HG03159 (cell line): Measurements from ENCODE around the gene ERI2.

Experiments
- ATAC-seq: cut with Tn5 transposase; IDR thresholded peaks from one replicate; pipeline ENCODE4 v1.9.1; 2021; ENCODE audit warnings: mild to moderate bottlenecking, moderate library complexity; ENCODE audit not compliant: unreplicated experiment

The ERI2 gene, protein sequence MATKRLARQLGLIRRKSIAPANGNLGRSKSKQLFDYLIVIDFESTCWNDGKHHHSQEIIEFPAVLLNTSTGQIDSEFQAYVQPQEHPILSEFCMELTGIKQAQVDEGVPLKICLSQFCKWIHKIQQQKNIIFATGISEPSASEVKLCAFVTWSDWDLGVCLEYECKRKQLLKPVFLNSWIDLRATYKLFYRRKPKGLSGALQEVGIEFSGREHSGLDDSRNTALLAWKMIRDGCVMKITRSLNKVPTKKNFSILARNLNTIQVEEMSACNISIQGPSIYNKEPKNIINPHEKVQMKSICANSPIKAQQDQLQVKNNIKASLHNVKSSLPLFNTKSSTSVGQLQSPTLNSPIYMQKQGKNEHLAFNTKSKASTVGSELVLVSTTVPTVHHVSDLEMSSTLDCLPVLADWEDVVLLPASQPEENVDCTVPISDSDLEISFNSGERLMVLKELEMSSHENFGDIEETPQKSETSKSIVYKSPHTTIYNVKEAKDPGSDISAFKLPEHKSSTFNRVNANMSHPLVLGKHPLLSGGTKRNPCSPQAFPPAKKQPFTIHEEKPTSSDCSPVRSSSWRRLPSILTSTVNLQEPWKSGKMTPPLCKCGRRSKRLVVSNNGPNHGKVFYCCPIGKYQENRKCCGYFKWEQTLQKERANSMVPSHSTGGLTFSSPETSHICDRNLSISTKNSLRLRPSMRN

DNA sequence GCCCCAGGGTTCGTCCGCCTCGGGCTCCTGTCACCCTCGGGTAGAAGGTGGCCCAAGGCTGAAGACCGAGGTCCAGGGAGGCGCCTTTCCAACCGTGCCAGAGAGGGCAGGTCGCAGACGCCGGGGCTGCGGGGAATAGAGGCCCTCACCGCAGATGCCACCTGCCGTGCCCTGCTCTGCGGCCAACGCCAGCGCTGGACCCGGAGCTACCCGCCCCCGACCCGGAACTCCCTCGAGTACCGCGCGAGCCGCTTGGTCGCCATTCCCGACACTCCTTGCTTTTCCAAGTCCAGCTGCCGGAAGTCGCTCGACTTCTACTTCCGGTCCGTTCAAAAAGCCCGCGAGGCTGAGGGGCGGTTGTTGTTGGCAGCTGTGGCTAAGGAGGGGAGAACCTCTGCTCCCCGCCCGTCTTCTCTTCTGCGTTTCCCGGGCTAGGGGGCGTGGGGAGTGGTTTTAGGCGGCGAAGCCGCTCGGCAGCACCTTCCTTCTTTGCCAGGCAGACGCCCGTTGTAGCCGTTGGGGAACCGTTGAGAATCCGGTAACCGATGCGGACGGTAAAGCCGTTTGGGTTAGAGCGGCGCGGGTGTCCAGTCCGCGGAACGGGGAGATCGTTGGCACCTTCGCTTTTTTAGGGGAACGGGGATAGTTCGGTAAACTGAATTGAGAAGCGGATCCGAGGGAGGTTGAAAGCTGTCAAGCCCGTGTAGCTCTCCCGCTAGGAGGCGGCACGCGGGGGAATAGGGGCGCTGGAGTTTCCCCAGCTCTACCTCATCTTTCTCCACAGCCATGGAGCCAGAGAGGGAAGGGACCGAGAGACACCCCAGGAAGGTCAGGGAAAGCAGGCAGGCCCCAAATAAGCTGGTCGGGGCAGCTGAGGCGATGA, at the start of gene ERI2, which contains the start of gene REXO5:
TSS of gene ERI2 (minus strand) at position 305 of the 883 bp plus-strand sequence. CDS start at position 263, 42 bp downstream.
TSS of gene REXO5 (plus strand) at position 360 of the 883 bp plus-strand sequence. CDS start at position 787, 427 bp downstream.
- peak; percentile 73 for ATAC-seq

DNA sequence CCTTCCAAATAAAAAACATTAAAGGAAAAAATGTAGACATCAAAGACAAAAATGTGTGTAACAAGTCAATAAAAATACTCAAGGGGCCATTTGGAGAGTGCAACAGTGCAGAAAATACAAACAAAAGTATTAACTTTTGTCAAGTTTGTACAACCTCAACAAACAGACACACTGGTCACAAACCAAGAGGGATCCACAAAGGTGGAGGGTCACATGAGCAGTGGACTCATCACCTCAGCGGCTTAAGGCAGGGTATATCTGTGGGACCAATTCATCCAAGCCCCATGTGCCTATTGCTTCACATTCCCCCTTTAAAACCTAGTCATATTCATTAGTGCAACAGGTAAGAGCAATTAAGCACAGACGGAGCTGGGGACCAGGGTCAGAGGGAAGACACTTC, 48.7 kb upstream of the ERI2 start:
- ATAC-seq = no peak

DNA sequence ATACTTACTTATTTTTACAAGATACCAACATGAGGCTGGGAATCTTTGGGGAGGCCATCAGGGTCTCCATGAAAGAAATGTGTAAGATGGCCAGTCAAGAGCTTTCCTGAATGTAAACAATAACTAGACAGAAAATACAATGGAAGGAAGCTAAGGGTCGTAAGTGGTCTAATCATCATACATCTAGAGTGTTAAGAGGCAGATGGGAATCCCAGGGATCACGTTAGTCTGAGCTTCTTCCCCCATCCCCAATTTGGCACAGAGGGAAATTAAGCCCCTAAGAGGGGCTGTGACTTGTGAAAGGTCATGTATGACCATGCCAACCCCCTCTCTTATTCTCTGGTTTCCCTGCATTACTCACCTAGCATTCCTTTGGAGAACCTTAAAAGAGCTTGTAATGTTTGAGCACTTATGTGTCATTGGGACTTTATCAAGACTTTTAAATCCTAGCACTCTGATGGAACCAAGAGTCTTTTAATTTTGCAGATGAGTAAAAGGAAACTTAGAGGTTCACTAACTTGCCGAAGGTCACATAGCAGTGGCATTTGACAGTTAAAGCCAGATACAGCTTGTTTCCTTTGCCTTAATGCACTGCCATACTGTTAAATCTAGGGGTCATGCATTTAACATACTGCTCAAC, 47.8 kb upstream of the ERI2 start:
- ATAC-seq = no peak

DNA sequence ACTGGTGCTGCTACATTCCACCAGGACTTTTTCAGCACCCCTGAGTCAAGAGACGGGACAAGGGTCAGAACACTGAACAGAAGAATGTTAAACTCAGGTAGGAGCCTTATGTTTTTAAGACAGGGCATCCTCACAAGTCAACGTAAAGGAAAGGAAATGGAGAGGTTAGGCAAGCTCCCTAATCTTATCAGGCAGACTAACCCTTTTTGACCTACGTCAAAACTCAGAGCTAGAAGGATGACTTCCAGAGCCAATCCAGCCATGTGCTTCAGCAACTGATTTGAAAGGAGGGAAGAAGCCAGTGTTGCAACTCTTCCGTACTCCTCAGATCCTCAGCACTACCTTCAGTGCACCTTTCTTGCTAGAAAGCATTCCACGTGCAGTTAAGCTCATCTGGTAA, 46.9 kb upstream of the ERI2 start:
- no peak for ATAC-seq

DNA sequence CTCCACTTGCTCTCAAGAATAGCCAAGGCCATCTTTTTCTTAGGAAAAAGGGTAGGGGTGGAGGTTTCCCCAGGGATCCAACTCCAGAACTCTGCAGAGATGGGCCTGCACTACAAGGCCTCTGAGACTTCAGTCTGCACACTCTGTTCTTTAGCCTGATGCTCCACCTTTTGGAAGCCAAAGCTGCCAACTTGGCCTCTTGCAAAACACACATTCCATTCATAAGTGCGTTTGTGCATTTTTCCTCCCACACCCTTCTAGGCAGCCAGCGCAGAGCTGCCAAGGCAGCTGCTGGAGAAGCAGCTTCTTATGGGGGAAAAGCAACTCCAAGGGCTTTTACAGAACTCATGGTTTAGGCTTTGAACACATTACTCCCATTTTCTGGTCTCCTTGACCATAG, 45.3 kb upstream of the ERI2 start:
- ATAC-seq = no peak

DNA sequence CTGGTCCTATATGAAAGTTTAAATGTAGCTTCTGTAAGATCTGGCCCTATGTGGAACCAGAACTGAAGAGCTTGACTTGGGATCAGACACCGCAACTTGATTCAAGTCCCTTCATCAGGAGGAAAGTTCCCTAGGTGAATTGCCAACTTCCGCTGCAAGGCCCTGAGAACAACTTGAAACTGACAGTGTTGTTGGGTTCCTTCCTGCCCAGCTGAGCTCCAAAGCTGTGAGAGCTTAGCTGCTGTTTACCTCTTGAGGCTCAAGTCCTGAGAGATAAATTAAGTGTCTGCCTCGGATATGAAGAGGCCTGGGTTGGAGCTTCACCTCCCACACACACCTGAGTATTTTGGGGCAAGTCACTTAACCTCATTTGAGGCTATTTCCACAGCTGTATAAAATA, 44.7 kb upstream of the ERI2 start:
- ATAC-seq = no peak

DNA sequence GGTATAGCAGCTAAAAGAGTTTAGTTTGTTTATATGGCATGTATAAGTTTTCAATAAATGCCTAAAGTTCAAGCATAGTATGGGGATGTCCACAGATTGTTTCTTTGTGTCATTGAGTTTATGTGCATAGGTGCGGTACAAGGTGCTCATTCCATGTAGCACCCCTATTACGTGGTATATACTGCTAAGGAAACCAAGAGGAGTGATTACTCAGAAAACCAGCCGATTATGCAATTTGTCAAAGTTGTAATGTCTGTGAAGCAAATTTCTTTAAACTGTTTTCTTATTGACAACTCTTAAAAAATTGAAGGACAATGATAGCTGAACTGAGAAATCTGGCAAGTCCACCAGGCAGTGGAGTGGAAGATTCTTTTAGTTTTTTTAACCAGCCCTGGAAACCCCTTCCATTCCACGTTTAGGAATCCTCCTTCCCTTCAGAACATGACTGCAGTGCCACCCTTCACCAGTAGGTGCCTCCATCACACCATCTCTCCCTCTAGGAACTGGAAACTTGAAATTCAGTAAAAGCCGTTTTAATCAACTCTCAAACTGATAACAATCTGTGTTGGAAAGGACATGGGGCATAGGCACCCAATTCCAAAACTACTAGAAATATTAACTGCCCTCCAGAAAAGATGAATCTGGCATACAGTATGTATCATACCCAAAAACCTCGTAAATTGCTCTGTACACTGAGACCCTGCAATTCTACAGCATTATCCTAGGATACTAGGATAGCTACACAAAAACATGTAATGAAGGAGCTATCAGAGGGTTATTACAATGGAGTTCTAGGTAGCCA, 43.5 kb upstream of the ERI2 start:
- no peak for ATAC-seq

DNA sequence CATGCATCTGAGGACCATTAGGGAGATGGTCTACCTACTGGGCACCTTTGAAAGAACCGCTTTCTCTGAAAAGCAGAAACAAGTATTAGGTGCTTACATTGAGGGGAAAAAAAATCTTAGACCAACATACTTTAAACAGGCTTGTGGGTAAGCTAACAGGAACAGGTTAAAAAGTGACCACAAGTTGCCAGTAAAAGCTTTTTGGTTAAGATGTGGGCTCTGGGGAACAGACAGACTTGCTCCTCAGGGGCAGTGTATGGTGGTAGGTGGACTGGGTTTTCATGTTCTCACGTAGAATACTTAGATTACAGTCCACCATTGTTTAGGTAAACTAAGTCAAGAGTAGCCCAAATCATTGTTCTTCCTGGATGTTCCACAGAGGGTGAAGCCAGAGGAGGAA, 41.3 kb upstream of the ERI2 start:
- ATAC-seq = no peak

DNA sequence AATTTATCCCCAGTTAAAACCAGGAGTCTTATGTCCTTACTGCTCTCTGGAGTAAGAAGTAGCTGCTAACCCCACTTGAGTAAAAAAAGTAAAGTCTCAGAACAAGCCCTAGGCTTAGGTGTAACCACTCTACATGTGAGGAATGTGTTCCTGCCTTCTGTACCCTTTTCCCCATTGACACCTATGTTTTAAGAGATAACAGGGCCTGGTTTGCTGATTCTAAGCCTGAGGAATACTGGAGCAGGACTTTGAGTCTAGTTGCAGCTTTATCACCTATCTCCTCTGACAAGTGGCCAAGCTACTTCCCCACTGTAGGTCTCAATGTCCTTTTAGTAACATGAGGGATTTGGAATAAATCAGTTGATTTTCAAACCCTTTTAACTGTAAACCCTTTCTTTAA, 40.3 kb upstream of the ERI2 start:
- no peak for ATAC-seq

DNA sequence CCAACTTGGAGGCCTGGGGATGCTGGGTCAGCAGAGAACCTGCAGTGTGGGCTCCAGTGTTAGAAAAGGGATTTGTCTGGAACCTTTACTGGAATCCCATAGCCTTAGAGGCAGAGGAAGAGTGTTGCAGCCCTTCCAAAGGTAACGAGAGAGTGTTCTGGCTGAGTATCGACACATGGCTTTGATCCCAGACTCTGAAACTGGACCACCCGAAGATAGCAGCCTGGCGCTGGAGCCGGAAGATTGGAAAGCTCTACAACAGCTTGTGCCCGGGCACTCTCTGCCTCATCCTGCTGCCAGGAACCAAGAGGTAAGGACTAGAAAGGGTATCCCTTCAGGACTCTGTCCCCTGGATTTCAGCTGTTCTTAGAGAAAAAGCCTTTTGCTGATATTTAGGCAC, 39.8 kb upstream of the ERI2 start:
- no peak for ATAC-seq

DNA sequence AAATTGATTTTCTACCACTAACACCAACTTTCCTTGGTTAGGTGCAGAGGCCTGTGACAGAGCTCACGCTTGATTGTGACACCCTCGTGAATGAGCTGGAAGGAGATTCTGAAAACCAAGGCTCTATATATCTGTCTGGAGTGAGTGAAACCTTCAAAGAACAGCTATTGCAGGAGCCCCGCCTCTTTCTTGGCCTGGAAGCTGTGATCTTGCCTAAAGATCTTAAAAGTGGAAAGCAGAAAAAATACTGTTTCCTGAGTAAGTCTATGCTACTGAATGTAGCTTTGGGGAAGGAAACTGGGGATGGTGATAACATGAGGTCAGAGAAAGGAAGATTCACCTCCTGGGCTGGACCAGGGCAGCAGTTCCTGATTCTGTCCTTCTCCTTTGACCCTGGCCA, 38.3 kb upstream of the ERI2 start:
- no peak for ATAC-seq

DNA sequence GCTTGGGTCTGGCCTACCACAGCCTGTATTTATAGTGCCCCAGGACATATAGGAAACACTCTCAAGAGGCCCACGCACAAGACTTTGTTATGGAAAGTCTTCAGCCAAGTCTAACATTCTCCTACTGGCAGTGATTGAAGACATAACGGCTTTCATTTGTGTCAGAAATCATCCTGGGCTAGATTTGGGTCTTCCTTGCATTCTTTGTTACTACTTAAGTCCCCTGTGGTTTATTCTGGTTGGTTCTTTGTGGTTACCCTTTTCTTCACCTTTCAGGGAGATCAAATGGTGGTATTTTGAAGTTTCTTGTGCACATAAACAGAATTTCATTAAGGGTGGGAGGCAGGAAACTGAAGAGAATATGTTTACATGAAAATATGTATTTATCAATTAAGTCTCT, 37.8 kb upstream of the ERI2 start:
- no peak for ATAC-seq

DNA sequence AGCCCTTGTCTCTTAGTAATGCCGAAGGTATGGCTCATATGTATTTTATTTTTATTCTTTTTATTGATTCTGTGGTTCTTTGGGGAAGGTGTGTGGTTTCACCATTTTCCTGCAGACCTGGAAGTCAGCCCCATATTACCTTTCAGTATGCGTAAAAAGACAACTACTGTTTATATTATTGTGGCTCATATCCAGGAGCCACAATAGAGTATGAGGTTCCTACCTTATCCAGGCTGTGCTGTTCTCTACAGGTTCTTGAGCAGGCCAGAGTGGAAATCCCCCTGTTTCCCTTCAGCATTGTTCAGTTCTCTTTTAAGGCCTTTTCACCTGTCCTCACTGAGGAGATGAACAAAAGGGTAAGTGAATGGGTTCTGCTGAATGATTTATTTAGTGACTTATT, 33.2 kb upstream of the ERI2 start:
- ATAC-seq = no peak

DNA sequence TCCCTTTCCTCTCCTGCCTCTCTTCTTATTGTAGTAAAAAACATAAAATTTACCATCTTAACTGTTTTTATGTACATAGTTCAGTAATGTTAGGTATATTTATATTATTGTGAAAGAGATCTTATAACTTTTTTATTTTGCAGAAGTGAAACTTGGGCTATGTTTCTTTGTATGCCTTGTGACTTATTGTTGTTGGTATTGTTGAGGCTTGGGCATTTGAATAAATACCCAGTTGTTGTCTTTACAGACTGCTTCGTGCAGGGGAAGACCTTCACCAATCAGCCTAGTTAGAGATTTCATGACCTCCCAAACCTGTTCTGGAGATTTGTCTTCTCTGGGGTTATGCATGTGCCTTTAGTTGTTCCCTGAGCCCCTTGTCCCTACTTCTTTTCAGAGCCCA, 32.0 kb upstream of the ERI2 start:
- no peak for ATAC-seq

DNA sequence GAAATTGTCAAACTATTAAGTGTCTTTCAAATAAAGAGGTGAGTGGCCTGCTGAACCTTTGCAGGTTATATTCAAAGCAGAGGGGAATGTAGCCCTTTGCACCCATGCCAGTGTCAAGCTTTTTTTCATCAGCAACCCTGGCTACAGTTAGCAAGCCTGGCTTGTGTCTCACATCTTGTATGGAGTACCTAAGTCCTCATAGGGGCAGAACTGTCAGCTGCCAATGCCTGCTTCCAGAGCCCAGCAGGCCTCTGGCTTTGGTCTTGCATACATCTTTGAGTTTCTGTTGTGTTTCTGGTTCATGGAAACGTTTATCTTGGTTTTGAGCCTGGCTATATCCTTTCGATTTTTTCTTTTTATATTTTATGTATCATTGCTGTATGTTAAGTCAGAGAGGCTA, 26.8 kb upstream of the ERI2 start:
- ATAC-seq = no peak

DNA sequence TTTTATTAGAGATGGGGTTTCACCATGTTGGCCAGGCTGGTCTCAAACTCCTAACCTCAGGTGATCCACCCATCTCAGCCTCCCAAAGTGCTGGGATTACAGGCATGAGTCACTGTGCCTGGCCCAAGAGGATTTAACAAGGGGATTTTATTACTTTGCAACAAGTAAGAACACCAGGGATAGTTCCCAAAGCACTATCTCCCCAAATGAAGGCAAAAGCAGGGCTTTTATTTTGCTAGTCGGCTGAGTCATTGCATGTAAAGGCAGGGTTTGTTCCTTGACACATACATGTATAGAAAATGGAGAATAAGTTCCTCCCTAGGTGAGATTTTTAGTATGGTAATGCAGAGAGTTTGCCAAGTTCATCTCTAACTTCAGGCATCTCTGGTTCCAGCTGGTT, 24.1 kb upstream of the ERI2 start:
- no peak for ATAC-seq

DNA sequence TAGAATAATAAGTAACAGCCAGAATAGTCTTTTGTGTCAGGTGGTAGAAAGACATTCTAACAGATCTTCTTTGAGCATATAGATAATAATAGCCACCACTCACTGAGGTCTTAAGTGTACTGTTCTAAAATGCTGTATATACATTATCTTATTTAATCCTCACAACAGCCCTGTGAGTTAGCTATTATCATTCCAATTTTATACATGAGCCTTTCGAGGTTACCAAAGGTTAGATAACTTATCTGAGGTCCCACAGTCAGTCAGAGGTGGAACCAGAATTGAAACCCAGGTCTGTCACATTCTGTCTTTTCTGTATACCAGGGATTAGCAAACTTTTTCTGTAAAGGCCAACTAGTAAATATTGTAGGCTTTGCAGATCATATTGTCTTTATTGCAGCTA, 23.3 kb upstream of the ERI2 start:
- ATAC-seq = no peak

DNA sequence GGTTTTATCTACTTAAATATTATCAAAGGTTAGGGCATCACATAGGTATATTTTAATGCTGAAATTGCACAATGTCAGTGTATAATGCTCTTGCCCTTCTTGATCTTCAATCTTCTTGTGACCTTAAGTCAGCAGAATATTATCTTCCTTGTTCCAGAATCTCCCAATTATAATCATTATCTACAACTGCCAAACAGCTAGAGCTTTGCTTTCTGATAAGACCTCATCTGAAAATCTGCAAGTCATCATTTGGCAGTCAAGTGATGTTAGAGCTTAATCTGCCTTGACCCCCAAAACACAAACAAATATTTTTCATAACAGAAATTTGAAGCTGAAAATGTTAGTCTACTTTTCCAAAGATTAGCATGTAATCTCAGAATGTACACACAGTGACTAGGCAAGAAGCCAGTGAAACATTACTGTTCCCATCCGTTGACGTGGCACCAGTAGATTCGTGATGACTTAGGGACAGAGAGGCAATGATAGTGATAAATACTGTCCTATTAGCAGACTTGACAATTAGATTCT, 19.8 kb upstream of the ERI2 start:
- ATAC-seq = no peak

DNA sequence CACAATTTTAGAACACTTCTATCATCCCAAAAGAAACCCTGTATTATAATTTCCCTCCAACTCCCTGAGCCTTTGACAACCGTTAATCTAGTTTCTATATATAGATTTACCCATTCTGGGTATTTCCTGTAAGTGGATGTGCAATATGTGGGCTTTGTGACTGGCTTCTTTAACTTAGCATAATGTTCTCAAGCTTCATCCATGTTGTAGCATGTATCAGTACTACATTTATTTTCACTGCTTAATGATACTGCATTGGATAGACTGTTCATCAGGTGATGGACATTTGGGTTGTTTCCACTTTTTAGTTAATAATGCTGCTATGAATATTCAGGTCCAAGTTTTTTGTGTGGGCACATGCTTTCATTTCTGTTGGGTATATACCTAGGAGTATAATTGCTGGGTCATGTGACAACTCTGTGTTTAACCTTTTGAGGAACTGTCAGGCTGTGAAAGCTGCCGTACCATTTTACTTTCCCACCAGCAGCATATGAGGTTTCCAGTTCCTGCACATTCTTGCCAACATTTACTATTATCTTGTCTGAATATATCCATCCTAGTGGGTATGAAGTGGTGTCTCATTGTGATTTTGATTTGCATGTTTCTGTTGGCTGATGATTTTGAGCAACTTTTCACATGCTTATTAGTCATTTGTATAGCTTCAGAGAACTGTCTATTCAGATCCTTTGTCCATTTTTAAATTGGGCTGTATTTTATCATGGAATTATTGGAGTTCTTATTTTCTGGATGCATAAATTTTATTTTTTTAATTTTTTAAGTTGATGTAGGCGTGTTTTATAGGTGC, 16.5 kb upstream of the ERI2 start:
- no peak for ATAC-seq
